BLaER1 (cell line): ENCODE measurements around the gene SLC28A1.

Experiments used
- H3K27ac ChIP-seq: shearing (Covaris generic); formaldehyde crosslinking; 2 replicates; pipeline ENCODE4 v1.8.1; 2022
- H3K27me3 ChIP-seq: shearing (Covaris generic); formaldehyde crosslinking; 2 replicates; pipeline ENCODE4 v1.8.1; 2022
- H3K36me3 ChIP-seq: shearing (Covaris generic); formaldehyde crosslinking; 2 replicates; pipeline ENCODE4 v1.8.1; 2022
- H3K4me1 ChIP-seq: shearing (Covaris generic); formaldehyde crosslinking; 2 replicates; pipeline ENCODE4 v1.8.1; 2022
- H3K4me2 ChIP-seq: shearing (Covaris generic); formaldehyde crosslinking; 2 replicates; pipeline ENCODE4 v1.8.1; 2022
- H3K4me3 ChIP-seq: shearing (Covaris generic); formaldehyde crosslinking; 2 replicates; pipeline ENCODE4 v1.8.1; 2022
- H3K9ac ChIP-seq: shearing (Covaris generic); formaldehyde crosslinking; 2 replicates; pipeline ENCODE4 v1.8.1; 2022
- H3K9me3 ChIP-seq: shearing (Covaris generic); formaldehyde crosslinking; 2 replicates; pipeline ENCODE4 v1.8.1; 2022
- H4K20me1 ChIP-seq: shearing (Covaris generic); formaldehyde crosslinking; 2 replicates; pipeline ENCODE4 v1.8.1; 2022
- Cebpa-rat ChIP-seq: shearing (Covaris generic); IDR thresholded peaks from 2 replicates; pipeline ENCODE4 v1.8.1; 2022

The SLC28A1 gene

DNA sequence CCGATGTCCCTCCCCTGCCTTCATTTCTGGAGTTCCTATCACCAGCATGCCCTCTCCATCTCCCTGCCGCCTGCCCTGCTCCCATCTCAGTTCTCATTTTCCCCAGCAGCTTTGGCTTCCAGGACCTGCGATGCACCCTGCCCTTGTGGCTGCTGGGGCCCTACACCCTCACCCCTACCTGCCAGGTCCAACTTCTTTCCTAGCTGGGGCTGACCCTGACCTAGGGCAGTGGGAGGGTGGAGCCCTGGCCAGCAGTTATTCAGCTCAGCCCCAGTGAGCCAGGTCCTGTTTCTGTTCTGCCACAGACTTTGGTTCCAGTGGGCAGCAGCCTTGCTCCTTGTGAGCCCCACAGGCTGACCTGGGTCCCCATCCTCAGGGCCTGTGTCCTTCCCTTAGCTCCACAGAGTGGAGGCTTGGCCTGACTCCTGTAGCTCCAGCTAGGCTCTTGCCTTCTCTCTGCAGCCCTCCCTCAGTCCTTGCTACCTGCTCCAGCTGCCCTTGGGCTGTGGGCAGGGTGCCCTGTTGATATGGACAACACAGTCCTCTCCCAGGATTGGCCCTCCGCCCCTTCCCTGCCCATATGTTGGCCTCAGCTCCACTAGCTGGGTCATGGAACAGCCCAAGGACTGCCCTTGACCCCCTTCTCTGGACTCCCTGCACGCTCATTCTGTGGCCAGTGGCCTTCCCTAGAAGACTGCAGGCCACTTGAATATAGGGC lies 62.5 kb downstream of the SLC28A1 start:
- Histone ChIP-seq H3K36me3 (no peaks in the 10 kb centered on the region), H3K4me3 (no peak overlapping the region), H3K4me1 (peaks cover 25% of the 10 kb centered on the region), H3K9ac (no peak overlapping the region), H3K4me2 (no peak overlapping the region), H3K27ac (no peak overlapping the region), H4K20me1 (no peaks in the 10 kb centered on the region), H3K27me3 (no peaks in the 10 kb centered on the region), H3K9me3 (no peaks in the 10 kb centered on the region; the same call in 1 of the 2 replicates)
- no peak for TF ChIP-seq Cebpa-rat

DNA sequence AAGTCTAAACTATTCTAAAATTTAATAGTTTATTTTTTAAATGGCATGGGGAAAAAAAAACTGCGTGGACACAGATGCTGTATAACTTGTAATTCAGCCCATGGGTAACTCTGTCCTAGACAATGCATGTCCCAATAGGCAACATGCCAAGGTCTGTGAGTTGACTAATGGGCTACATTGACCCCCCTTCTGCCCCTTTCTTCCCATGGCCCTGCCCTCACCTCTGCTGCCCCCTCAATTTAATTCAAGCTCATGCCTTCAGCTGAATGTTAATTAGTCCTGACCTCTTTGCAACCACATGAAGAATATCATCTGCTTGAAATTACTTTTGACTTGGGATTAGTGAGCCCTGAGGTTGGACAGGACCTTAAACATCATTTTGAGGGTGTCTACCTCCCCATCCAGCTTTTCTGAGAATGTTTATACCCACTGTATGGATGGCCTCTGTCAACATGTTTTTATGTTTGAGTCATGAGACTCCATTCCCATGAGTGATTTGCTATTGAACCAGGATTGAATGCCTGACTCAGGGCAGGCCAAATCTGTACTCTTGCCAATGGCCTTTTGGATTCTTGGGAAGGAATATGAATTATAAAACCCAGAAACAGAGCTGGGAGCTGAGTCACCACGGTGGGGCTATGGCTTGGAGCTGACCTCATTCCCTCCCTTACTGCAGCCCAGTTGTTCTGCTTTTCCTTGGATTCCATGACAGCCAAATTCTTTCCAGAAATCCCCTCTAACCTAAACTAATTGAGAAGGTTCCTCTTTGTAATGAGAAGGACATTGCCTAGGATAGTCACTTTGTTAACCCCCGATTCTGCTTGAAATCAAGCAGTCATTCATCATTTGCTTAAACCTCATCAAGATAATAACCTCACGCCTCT lies 63.7 kb downstream of the SLC28A1 start:
- no peak for TF ChIP-seq Cebpa-rat
- Histone ChIP-seq H3K9ac (no peak overlapping the region), H3K4me1 (peaks cover 23% of the 10 kb centered on the region), H3K4me3 (no peak overlapping the region), H3K27me3 (no peaks in the 10 kb centered on the region), H3K36me3 (no peaks in the 10 kb centered on the region), H3K27ac (no peak overlapping the region), H4K20me1 (no peaks in the 10 kb centered on the region), H3K9me3 (no peaks in the 10 kb centered on the region; the same call in 1 of the 2 replicates), H3K4me2 (no peak overlapping the region)

DNA sequence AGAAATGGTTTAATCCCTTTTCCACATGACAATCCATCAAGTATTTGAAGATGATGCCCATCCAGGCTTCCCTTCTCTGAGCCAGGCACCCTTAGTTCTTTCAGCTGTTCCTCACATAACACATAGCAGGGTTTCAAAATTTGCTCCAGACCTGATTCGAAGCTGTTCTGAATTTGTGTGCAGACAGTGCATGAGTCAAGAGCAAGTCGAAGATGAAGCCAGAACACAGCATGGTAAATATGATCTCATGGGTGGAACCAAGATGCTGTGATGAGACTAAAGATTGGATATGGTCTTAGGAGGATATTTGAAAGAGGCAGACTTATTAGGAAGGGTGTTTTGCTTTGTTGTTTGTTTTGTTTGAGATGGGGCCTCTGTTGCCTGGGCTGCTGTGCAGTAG lies 64.6 kb downstream of the SLC28A1 start:
- TF ChIP-seq Cebpa-rat: no peak

DNA sequence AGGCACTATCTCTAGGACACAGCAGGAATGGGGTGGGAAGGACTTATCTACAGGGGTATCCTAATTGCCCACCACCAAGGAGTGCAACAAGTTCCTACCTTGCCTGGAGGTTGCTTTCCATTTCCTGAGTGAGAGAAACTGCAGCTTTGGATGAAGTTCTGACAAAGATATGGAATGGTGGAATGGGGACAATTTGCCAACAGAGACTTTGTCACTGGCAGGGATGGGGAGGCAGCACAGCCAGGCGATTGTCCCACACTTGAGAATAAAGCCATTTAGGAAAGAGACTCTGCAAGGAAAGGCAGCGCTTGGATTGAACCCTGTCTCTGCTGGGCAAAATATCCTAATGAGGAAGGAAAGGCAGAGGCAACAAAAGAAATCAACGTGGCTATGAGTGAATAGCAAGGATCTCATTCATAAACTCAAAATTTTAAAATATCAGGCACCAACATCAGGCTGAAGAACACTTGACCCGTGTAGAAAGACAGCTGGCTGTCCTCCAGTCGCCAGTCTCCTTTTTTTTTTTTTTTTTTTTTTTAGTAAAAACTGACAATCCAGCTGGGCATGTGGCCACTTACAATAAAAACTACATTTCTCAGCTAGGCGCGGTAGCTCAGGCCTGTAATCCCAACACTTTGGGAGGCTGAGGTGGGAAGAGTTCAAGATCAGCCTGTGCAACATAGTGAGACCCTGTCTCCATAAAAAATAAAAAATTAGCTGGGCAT lies 65.5 kb downstream of the SLC28A1 start:
- H3K4me3 ChIP-seq: no peak overlapping the region
- H3K9ac ChIP-seq: no peak overlapping the region
- no peaks in the 10 kb centered on the region for H3K36me3 ChIP-seq
- no peak overlapping the region for H3K4me2 ChIP-seq
- no peak for TF ChIP-seq Cebpa-rat
- H3K9me3 ChIP-seq: no peaks in the 10 kb centered on the region
- H4K20me1 ChIP-seq: no peaks in the 10 kb centered on the region
- H3K27me3 ChIP-seq: no peaks in the 10 kb centered on the region
- no peak overlapping the region for H3K27ac ChIP-seq
- H3K4me1 ChIP-seq: peaks cover 5% of the 10 kb centered on the region; the same call in 1 of the 2 replicates

More for the DNA sequence above, 64.6 kb downstream of the SLC28A1 start:
- H3K36me3 ChIP-seq: no peaks in the 10 kb centered on the region
- H3K9me3 ChIP-seq: no peaks in the 10 kb centered on the region
- H3K4me1 ChIP-seq: peaks cover 14% of the 10 kb centered on the region
- H3K27me3 ChIP-seq: no peaks in the 10 kb centered on the region
- H3K9ac ChIP-seq: no peak overlapping the region
- no peak overlapping the region for H3K4me2 ChIP-seq
- H4K20me1 ChIP-seq: no peaks in the 10 kb centered on the region
- H3K4me3 ChIP-seq: no peak overlapping the region
- no peak overlapping the region for H3K27ac ChIP-seq

DNA sequence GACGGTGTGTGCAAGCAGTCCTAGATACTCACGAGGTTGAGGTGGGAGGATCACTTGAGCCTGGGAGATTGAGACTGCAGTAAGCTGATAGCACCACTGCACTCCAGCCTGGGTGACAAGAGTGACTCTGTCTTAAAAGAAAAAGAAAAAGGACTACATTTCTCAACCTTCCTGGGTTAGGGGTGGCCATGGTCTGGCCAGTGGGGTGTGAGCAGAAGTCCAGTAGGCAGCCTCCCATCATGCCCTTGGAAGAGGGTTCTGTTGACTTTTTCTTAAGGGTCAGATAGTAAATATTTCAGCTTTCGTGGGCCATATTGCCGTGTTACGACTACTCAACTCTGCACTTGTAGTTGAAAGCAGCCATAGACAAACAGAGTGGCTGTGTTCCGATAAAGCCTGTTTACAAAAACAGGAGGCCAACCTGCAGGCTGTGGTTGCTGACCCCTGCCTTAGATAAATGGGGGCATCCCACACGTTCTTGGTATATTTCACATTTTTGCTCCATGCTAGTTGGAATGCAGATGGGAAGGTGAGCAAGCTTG lies 66.2 kb downstream of the SLC28A1 start:
- no peaks in the 10 kb centered on the region for H4K20me1 ChIP-seq
- H3K9ac ChIP-seq: no peak overlapping the region
- no peaks in the 10 kb centered on the region for H3K27me3 ChIP-seq
- H3K36me3 ChIP-seq: no peaks in the 10 kb centered on the region
- H3K27ac ChIP-seq: no peak overlapping the region
- H3K9me3 ChIP-seq: no peaks in the 10 kb centered on the region
- no peak for TF ChIP-seq Cebpa-rat
- no peaks in the 10 kb centered on the region for H3K4me1 ChIP-seq
- no peak overlapping the region for H3K4me2 ChIP-seq
- H3K4me3 ChIP-seq: no peak overlapping the region

DNA sequence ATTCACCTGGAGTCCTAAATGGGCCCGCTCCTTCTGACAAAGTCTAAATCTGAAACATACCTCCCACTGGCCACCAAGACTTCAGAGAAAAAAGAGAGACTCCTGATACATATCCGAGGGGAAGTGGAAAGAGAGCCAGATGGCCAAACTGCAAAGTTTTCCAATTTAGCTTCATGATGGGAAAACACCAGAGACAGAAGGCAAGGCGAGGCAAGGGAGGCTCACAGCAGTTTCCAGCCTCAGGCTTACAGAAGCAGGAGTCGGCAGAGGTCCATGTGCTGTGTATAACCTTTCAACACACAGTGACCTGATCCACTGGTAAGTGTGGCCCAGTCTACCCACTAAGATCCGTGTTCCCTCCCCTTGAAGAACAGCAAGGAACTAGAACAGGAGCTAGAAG lies 67.3 kb downstream of the SLC28A1 start:
- Histone ChIP-seq H3K4me1 (no peaks in the 10 kb centered on the region), H3K27me3 (no peaks in the 10 kb centered on the region), H3K4me3 (no peak overlapping the region), H3K4me2 (no peak overlapping the region), H3K9ac (no peak overlapping the region), H3K36me3 (no peaks in the 10 kb centered on the region), H3K9me3 (no peaks in the 10 kb centered on the region), H4K20me1 (no peaks in the 10 kb centered on the region), H3K27ac (no peak overlapping the region)
- no peak for TF ChIP-seq Cebpa-rat

DNA sequence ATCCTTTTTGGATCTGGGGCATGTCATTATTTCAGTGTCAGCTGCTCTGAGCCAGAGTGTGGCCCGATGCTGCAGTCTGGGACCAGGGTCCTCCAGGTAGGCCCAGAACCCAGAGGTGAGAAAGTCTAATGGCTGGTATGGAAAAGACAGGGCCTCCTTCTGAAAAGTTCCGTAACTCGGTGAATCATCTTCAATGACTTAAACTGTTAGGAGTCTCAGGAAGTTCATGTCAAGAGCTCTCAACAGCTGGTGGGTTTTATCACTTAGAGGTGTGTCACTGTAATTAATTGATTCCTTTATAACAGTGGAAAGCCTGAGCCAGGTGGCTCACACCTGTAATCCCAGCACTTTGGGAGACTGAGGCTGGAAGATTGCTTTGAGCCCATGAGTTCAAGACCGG lies 68.7 kb downstream of the SLC28A1 start:
- Histone ChIP-seq H3K27me3 (no peaks in the 10 kb centered on the region), H3K9ac (no peak overlapping the region), H4K20me1 (no peaks in the 10 kb centered on the region), H3K27ac (no peak overlapping the region), H3K9me3 (peaks cover 10% of the 10 kb centered on the region), H3K4me3 (no peak overlapping the region), H3K4me1 (no peaks in the 10 kb centered on the region), H3K4me2 (no peak overlapping the region), H3K36me3 (no peaks in the 10 kb centered on the region)
- TF ChIP-seq Cebpa-rat: no peak

DNA sequence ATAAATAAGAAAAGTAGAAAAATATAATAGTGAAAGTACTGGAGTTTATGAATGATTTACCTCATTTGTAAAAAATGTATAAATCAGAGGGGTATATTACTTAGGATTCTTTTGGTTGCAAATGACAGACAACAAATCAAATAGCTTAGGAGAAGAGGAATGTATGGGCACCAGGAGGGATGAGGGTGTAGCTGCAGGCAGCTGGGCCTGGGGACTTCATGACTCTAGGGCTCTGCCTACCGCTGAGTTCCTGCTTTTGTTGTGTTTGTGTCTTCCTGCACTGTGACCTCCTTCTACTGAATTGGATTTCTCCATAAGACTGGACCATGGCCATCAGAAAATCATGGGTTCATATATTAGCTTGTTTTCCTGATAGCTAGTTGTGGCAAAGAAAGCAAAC lies 69.3 kb downstream of the SLC28A1 start:
- H3K27ac ChIP-seq: no peak overlapping the region
- no peak overlapping the region for H3K4me2 ChIP-seq

DNA sequence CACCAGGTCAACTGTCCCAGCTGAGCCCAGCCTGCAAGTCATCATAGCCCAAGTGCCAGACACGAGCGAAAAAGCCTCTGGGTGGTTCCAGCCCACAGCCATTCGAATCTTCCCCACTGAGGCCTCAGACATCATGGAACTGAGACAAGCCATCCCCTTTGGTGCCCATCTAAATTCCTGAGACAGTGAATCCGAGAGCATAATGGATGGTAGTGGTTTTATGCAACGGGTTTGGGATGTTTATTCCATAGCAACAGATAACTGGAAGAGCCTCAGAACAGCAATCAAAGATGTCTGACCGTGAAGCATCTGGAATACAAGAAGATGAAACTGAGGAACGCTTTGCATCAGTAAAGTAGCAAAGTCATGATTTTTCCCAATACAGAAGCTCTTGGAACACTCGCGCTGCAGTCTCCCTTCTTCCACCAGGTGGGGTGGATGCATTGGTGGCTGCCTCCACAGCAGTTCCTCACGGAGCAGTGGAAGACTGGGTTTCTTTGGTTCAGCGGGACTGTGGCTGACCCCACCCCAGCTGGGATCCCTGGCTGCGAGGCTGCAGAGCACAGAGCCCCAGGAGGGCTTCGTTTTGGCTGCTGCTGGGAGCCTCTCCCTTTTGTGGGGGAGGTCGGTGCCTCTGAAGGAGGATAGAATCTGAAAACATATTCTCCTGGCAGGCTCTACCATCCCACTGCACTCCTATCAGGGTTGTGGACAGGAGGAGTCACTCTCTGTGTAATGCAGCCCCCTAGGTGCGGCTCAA lies 70.8 kb downstream of the SLC28A1 start:
- peaks cover 14% of the 10 kb centered on the region for H3K9me3 ChIP-seq
- H3K27ac ChIP-seq: no peak overlapping the region
- TF ChIP-seq Cebpa-rat: no peak
- peaks cover 13% of the 10 kb centered on the region for H3K4me1 ChIP-seq
- no peak overlapping the region for H3K4me3 ChIP-seq
- no peaks in the 10 kb centered on the region for H3K36me3 ChIP-seq
- no peak overlapping the region for H3K9ac ChIP-seq
- no peak overlapping the region for H3K4me2 ChIP-seq
- H4K20me1 ChIP-seq: no peaks in the 10 kb centered on the region
- H3K27me3 ChIP-seq: no peaks in the 10 kb centered on the region

More for the DNA sequence above, 69.3 kb downstream of the SLC28A1 start:
- no peaks in the 10 kb centered on the region for H3K36me3 ChIP-seq
- H3K9ac ChIP-seq: no peak overlapping the region
- no peaks in the 10 kb centered on the region for H3K4me1 ChIP-seq
- peaks cover 14% of the 10 kb centered on the region for H3K9me3 ChIP-seq
- no peak overlapping the region for H3K4me3 ChIP-seq
- no peak for TF ChIP-seq Cebpa-rat
- H4K20me1 ChIP-seq: no peaks in the 10 kb centered on the region
- no peaks in the 10 kb centered on the region for H3K27me3 ChIP-seq
